Mononuclear cell (primary cell): Measurements from ENCODE around the gene CLRN3. TPM values are rescaled to one million over a fixed set of nuclear protein-coding genes. Genes with fewer than 3 reads are reported as not detected.

Source experiments
- H3K27me3 ChIP-seq: 2 replicates; pipeline ENCODE4 v1.6.0; 2011; ENCODE audit warnings: low read length, control low read depth; ENCODE audit not compliant: insufficient read depth
- H3K4me1 ChIP-seq: 2 replicates; pipeline ENCODE4 v1.5.1; 2011; ENCODE audit warnings: mild to moderate bottlenecking, low read length, control low read depth; ENCODE audit not compliant: insufficient read depth
- H3K4me3 ChIP-seq: 2 replicates; pipeline ENCODE4 v1.5.1; 2011; ENCODE audit warnings: mild to moderate bottlenecking, low read length, moderate library complexity
- H3K9me3 ChIP-seq: 2 replicates; pipeline ENCODE4 v1.5.1; 2011; ENCODE audit warnings: low read depth, mild to moderate bottlenecking, control low read depth, low read length
- total RNA-seq: library from RNA; depleted of rRNA; stranded (reverse); fragments of >200 nt; gene quantifications from one replicate; pipeline ENCODE4 v1.2.3, GENCODE V29; 2012

CLRN3 gene
- total RNA-seq, 1 donor, result not detected

GRCh38 chr10:127909716-127910463 is 17.1 kb upstream of the CLRN3 start:
- Histone ChIP-seq H3K27me3 (peaks cover 4% of the 10 kb centered on the region), H3K4me1 (peaks cover 16% of the 10 kb centered on the region), H3K9me3 (no peaks in the 10 kb centered on the region), H3K4me3 (no peak overlapping the region)

- Histone ChIP-seq H3K4me1 (peaks cover 16% of the 10 kb centered on the region), H3K4me3 (no peak overlapping the region), H3K27me3 (peaks cover 4% of the 10 kb centered on the region), H3K9me3 (no peaks in the 10 kb centered on the region)
These were observed 16.2 kb upstream of the CLRN3 start for GRCh38 chr10:127908959-127909267.

- Histone ChIP-seq H3K4me1 (peaks cover 16% of the 10 kb centered on the region), H3K9me3 (no peaks in the 10 kb centered on the region), H3K27me3 (peaks cover 4% of the 10 kb centered on the region), H3K4me3 (peak overlapping the region; percentile 57)
These were observed 15.6 kb upstream of the CLRN3 start for GRCh38 chr10:127908106-127908958.

GRCh38 chr10:127907411-127908105 is 14.8 kb upstream of the CLRN3 start:
- Histone ChIP-seq H3K9me3 (no peaks in the 10 kb centered on the region), H3K4me3 (peak overlapping the region; percentile 57), H3K27me3 (peaks cover 4% of the 10 kb centered on the region), H3K4me1 (peaks cover 16% of the 10 kb centered on the region)

- peak within 1 kb of the TSS; percentile 57 for H3K4me3 ChIP-seq
- H3K4me1 ChIP-seq, result peaks cover 16% of the 10 kb centered on the region
- H3K27me3 ChIP-seq, result peaks cover 4% of the 10 kb centered on the region
- no peaks in the 10 kb centered on the region for H3K9me3 ChIP-seq
These were observed 14.0 kb upstream of the CLRN3 start, which contains the start of gene PTPRE for GRCh38 chr10:127906548-127907377. Gene PTPRE (plus strand): TSS chr10:127907103. CDS start chr10:128040882, 133,779 bp downstream.

GRCh38 chr10:127905848-127906261 is 13.1 kb upstream of the CLRN3 start:
- H3K4me1 ChIP-seq, result peaks cover 16% of the 10 kb centered on the region

GRCh38 chr10:127905001-127905847 is 12.5 kb upstream of the CLRN3 start:
- no peak overlapping the region for H3K4me3 ChIP-seq
- peaks cover 4% of the 10 kb centered on the region for H3K27me3 ChIP-seq
- H3K9me3 ChIP-seq, result no peaks in the 10 kb centered on the region
- H3K4me1 ChIP-seq, result peaks cover 20% of the 10 kb centered on the region

More at GRCh38 chr10:127905848-127906261, 13.1 kb upstream of the CLRN3 start:
- H3K4me3 ChIP-seq, result no peak overlapping the region
- H3K27me3 ChIP-seq, result peaks cover 4% of the 10 kb centered on the region
- H3K9me3 ChIP-seq, result no peaks in the 10 kb centered on the region

- Histone ChIP-seq H3K4me1 (peaks cover 27% of the 10 kb centered on the region), H3K4me3 (no peak overlapping the region), H3K27me3 (peaks cover 4% of the 10 kb centered on the region), H3K9me3 (no peaks in the 10 kb centered on the region)
These were observed 11.7 kb upstream of the CLRN3 start for GRCh38 chr10:127904311-127905000.

GRCh38 chr10:127903789-127904188 is 11.0 kb upstream of the CLRN3 start:
- Histone ChIP-seq H3K27me3 (peaks cover 4% of the 10 kb centered on the region), H3K4me1 (peaks cover 28% of the 10 kb centered on the region), H3K4me3 (no peak overlapping the region), H3K9me3 (no peaks in the 10 kb centered on the region)

- peaks cover 12% of the 10 kb centered on the region for H3K4me1 ChIP-seq
- H3K9me3 ChIP-seq, result no peaks in the 10 kb centered on the region
- no peak overlapping the region for H3K4me3 ChIP-seq
- H3K27me3 ChIP-seq, result no peaks in the 10 kb centered on the region
These were observed 7.1 kb upstream of the CLRN3 start for GRCh38 chr10:127899766-127900387.

- no peaks in the 10 kb centered on the region for H3K9me3 ChIP-seq
- H3K4me3 ChIP-seq, result no peak overlapping the region
- H3K4me1 ChIP-seq, result peaks cover 12% of the 10 kb centered on the region
- no peaks in the 10 kb centered on the region for H3K27me3 ChIP-seq
These were observed 4.4 kb upstream of the CLRN3 start for GRCh38 chr10:127897177-127897576.

- Histone ChIP-seq H3K27me3 (no peaks in the 10 kb centered on the region), H3K4me1 (peaks cover 12% of the 10 kb centered on the region), H3K4me3 (no peak overlapping the region), H3K9me3 (no peaks in the 10 kb centered on the region)
These were observed 3.8 kb upstream of the CLRN3 start for GRCh38 chr10:127896590-127896989.

GRCh38 chr10:127894146-127894545 is 1.4 kb upstream of the CLRN3 start:
- no peak overlapping the region for H3K4me3 ChIP-seq
- no peaks in the 10 kb centered on the region for H3K27me3 ChIP-seq
- peaks cover 21% of the 10 kb centered on the region for H3K4me1 ChIP-seq
- no peaks in the 10 kb centered on the region for H3K9me3 ChIP-seq
